ENCODE measurements around the gene ARHGAP22.

ARHGAP22 gene

GRCh38 chr10:48474765-48475365 lies 130.0 kb downstream of the ARHGAP22 start:
- no peak for DNase-seq

- no peak for DNase-seq
Measured at GRCh38 chr10:48473704-48474103, 131.2 kb downstream of the ARHGAP22 start.

- DNase-seq: no peak
Measured at GRCh38 chr10:48472501-48473069, 132.3 kb downstream of the ARHGAP22 start.

- no peak for DNase-seq
Measured at GRCh38 chr10:48470893-48471805, 133.7 kb downstream of the ARHGAP22 start.

GRCh38 chr10:48470115-48470892 lies 134.6 kb downstream of the ARHGAP22 start:
- DNase-seq: no peak

GRCh38 chr10:48469516-48470020 lies 135.3 kb downstream of the ARHGAP22 start:
- DNase-seq: no peak

GRCh38 chr10:48468866-48469511 lies 135.9 kb downstream of the ARHGAP22 start:
- no peak for DNase-seq

GRCh38 chr10:48468130-48468790 lies 136.6 kb downstream of the ARHGAP22 start:
- no peak for DNase-seq

- no peak for DNase-seq
Measured at GRCh38 chr10:48467669-48468068, 137.2 kb downstream of the ARHGAP22 start.

GRCh38 chr10:48466611-48467240 lies 138.1 kb downstream of the ARHGAP22 start:
- no peak for DNase-seq

GRCh38 chr10:48465860-48466521 lies 138.9 kb downstream of the ARHGAP22 start:
- no peak for DNase-seq

GRCh38 chr10:48464871-48465736 lies 139.8 kb downstream of the ARHGAP22 start:
- DNase-seq: no peak

GRCh38 chr10:48464121-48464870 lies 140.6 kb downstream of the ARHGAP22 start:
- no peak for DNase-seq

GRCh38 chr10:48463318-48464003 lies 141.4 kb downstream of the ARHGAP22 start:
- DNase-seq: no peak

GRCh38 chr10:48462482-48463020 lies 142.3 kb downstream of the ARHGAP22 start:
- DNase-seq: no peak

- no peak for DNase-seq
Measured at GRCh38 chr10:48461623-48462481, 143.0 kb downstream of the ARHGAP22 start.

GRCh38 chr10:48460182-48460581 lies 144.7 kb downstream of the ARHGAP22 start:
- no peak for DNase-seq

All from CD4-positive, alpha-beta T cell treated with Interleukin-17A for 1 hour (primary cell).